Lower leg skin (tissue), 4 donors: ENCODE results near the gene RTP5. TPM values are rescaled to one million over a fixed set of nuclear protein-coding genes. Genes with fewer than 3 reads are reported as not detected.

Experiments used
- DNase-seq, 2 donors: peaks; one replicate each; pipeline ENCODE4 v3.0.0-alpha.2; 2019; ENCODE audit warnings: low spot score in 2 of 2
- H3K4me3 ChIP-seq: fragments of 200-600 bp; sonication (generic); 2 replicates; pipeline ENCODE4 v1.5.1; 2017; ENCODE audit warnings: mild to moderate bottlenecking, low read depth; ENCODE audit not compliant: poor library complexity, severe bottlenecking
- CTCF ChIP-seq, 3 donors: fragments of 450-650 bp; IDR thresholded peaks; one replicate each; pipeline ENCODE4 v1.5.1; 2016; ENCODE audit warnings: antibody characterized with exemption in 3 of 3, mild to moderate bottlenecking in 3 of 3, moderate library complexity in 2 of 3
- POLR2A ChIP-seq, 2 donors: fragments of 450-650 bp; IDR thresholded peaks; one replicate each; pipeline ENCODE4 v1.6.1; 2016 to 2017; ENCODE audit warnings: antibody characterized with exemption in 2 of 2, mild to moderate bottlenecking in 1 of 2, moderate library complexity in 1 of 2
- WGBS, 2 donors: methylation state at CpG; one replicate each; pipeline ENCODE4 v1.1.5; 2018; 5-methylcytosine and 5-hydroxymethylcytosine counted together
- intact Hi-C: fragments of 100-400 bp; cut with DNase I; formaldehyde crosslinking; loops from one replicate; pipeline ENCODE4 v1.15.0; 2023; ENCODE audit warnings: low total_unique reads
- total RNA-seq, 4 donors: library from RNA; depleted of rRNA; stranded (reverse); fragments of >200 nt; gene quantifications; one replicate each; pipeline ENCODE4 v1.1.0, GENCODE V29; 2016

The RTP5 gene
- total RNA-seq, 4 donors from 2014 or later: 0.10 to 0.23 TPM; not detected in 2

GRCh38 chr2:241850544-241851324 lies 18.8 kb upstream of the RTP5 start:
- H3K4me3 ChIP-seq: no peak overlapping the region
- intact Hi-C loops: no loop called here
- DNase-seq: peak in 1 of 2 donors; percentile 70
- no peak for TF ChIP-seq POLR2A (IDR thresholded peaks at IDR 0.05)
- no peak for TF ChIP-seq CTCF (IDR thresholded peaks at IDR 0.05)
- 90 to 93% methylated on average over 21 to 26 of the region's 27 CpGs for WGBS, 2 donors

GRCh38 chr2:241851325-241852115 lies 18.0 kb upstream of the RTP5 start:
- H3K4me3 ChIP-seq: no peak overlapping the region
- TF ChIP-seq POLR2A (IDR thresholded peaks at IDR 0.05): no peak
- no peak for TF ChIP-seq CTCF (IDR thresholded peaks at IDR 0.05)
- intact Hi-C loops: no loop called here
- peak in 1 of 2 donors; percentile 81 for DNase-seq
- WGBS, 2 donors: 87 to 90% methylated on average over 23 to 26 of the region's 26 CpGs

- H3K4me3 ChIP-seq: no peak overlapping the region
- WGBS, 2 donors: 91 to 93% methylated on average over 34 to 39 of the region's 39 CpGs
- intact Hi-C loops: no loop called here
- TF ChIP-seq POLR2A (IDR thresholded peaks at IDR 0.05) (no peak), CTCF (IDR thresholded peaks at IDR 0.05) (no peak)
- DNase-seq: peak in 1 of 2 donors; percentile 77
These were observed 17.2 kb upstream of the RTP5 start for GRCh38 chr2:241852116-241852980.

- DNase-seq: peak in 1 of 2 donors; percentile 74
These were observed 16.4 kb upstream of the RTP5 start for GRCh38 chr2:241852981-241853631.

More at GRCh38 chr2:241852981-241853631, 16.4 kb upstream of the RTP5 start:
- TF ChIP-seq POLR2A (IDR thresholded peaks at IDR 0.05) (no peak), CTCF (IDR thresholded peaks at IDR 0.05) (no peak)
- intact Hi-C loops: no loop called here
- no peak overlapping the region for H3K4me3 ChIP-seq
- 91 to 95% methylated on average over 7 to 10 of the region's 10 CpGs for WGBS, 2 donors
